Stimulated activated CD8-positive, alpha-beta memory T cell treated with anti-CD3 and anti-CD28 coated beads, Interleukin-15, amount 100 ng/mL, for 48 hours (primary cell): ENCODE data around the gene LAMA2.

Experiments used
- DNase-seq, 2 donors: peaks; one replicate each; pipeline ENCODE4 v3.0.0-alpha.2; 2020; ENCODE audit warnings: low read depth in 2 of 2

Gene LAMA2

DNA sequence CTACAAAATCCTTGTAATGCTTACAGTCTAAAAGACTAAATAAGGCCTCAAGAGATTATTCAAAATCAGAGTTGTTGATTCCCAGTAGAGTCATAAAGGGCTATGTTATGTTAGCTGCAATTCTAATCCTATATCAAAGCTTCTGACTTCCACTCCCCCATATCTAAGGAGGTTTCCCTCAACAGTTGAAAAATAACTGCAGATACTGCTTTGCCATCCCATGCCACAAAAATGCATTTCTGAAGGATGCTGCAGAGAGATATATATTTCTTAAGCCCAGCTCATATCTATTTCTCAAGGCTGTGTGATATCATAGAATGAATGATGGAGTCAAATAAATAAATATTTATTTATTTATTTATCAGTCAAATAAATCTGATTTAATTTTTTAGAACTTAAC is 332.3 kb downstream of the LAMA2 start:
- DNase-seq = no peak

DNA sequence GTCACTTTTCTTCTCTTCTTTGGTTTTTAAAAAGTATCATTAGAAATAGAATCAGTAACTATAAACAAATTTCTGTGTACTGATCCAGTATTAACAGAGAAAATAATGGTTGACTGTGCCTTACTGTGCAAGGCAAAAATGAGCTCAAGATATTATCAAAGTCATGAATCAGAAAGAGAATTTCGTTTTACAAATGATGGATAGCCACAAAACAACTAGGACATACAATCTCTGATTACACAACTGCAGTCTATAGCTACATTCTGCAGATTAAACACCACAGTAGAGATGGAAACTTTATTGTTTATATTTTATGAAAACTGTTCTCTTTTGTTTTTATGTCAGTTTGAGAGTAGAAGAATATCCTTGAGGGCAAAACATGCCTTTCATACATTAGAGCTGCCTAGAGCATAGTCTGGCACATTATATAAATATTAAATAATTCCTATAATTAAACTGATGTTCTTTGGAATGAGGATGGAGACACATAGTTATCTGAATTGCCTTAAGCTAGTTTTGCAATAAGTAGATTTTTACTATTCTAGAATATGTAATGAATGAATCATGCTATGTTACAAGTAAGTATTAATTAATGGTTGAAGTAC is 333.1 kb downstream of the LAMA2 start:
- DNase-seq = no peak

DNA sequence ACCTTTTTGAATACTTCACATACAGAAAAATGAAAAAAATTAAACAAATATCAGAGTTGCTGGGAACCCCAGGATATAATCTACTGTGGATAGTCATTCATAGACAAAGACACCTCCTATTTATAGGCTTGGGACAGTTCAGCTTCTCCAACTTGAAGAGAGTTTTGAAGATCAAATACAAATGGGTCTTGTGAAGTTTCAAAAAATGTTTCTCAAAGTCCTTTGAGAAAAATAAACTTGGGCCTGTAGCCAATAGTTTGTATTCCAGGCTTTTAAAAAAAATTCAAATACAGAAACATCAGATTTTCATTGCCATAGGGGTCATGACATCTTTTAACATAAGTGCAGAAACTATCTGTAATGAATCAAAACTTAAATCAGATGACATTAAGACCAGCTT is 334.8 kb downstream of the LAMA2 start:
- no peak for DNase-seq

DNA sequence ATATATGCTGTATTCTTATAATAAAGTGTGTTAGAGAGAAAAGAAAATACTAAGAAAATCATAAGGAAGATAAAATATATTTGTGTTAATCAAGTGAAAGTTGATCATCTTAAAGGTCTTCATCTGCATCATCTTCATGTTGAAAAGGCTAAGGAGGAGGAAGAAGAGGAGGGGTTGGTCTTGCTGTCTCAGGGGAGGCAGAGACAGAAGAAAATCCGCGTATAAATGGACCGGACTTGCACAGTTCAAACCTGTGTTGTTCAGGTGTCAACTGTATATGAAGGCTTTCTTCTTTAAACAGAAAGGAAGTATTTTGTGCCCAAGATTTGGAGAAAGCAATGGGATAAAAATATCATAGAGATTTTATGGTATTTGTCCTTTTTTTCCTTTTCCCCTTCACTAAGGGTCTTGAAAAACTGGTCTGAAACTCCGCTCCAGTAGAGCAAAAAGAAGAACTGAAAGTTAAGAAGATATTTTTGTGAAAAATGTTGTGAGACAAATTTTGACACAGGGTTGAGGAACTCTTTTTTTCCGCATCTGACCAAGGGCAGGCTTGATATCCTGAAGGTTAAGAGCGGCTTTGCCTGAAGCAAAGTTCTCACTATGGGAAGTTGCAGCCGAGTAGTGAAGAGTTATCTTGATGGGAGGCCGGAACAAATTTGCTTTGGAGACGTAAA is 350.7 kb downstream of the LAMA2 start:
- DNase-seq = no peak

DNA sequence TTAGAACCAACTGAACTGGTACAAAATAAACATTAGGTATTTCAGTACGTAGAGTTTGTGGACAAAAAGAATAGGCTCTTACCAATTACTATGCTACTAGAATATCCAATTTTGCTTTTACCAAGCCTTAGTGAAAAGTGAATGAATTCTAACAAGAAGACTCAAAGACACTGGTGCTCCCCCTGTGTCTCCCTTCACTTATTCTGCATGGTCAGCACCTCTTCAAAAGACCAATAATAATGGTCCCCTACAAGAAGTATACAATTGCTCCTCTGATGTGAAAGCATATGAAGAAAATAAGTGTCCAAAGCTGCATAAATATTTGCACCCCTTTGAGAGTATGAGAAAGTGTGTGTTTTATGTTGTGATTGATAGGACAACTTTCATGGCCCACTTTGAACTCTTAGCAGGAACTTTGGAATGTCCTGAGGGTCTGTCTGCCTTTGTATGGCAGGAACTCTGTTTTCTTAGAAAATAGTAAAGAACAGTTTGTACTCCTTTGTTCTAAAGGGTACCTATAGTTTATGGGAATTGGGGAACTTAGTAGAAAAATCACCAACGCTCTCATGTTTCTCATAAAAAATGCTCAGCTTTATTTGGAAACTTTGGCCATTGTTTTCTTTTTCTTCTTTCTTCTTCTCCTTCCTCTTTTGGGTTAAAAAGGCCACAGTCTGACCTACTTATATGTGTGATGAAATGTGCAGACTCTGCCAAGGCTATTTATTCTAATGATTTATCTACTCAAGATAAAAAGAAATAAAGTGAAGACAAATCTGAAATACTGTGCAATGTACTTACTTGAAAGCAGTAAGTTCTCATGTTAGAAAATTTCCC is 352.4 kb downstream of the LAMA2 start:
- DNase-seq = no peak

DNA sequence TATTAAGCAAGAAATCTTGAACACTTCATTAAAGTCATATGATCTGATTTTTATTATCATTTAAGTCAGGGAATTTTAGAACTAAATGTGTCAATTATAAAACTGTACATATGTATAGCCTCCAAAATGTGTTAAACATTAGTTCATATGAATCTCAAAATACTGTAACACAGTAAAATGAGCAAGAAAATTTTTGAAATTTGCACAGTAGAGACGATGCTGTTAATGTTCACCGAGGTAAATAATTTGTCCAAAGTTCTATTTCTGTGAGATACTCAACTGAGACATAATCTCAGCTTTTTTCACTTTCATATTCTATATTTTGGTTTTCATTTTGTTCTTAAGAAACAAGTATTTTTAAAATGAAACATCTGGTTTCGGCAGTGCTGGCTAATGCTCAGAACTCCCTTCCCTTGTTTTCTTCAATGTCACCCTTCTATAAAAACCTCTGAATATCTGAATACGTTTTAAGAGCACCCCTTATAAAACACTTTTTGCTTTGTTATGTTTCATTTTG is 353.1 kb downstream of the LAMA2 start:
- DNase-seq = no peak

DNA sequence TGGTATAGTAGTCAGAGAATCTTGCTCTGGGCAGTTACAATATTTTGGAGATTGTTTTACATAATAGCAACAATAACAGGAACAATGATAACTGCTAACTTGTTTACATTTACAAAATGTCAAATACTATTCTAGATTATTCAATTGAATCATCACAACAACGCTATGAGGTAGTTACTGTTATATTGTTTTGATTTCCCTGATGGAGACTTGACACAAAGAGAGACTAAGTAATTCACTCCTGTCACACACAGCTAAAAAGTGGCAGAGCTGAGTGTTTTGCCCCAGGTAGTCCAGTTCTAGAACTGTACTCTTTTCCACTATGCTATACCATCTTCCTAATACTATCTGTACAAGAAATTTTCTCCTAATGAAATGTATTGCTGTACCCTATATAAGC is 356.1 kb downstream of the LAMA2 start:
- DNase-seq = no peak

DNA sequence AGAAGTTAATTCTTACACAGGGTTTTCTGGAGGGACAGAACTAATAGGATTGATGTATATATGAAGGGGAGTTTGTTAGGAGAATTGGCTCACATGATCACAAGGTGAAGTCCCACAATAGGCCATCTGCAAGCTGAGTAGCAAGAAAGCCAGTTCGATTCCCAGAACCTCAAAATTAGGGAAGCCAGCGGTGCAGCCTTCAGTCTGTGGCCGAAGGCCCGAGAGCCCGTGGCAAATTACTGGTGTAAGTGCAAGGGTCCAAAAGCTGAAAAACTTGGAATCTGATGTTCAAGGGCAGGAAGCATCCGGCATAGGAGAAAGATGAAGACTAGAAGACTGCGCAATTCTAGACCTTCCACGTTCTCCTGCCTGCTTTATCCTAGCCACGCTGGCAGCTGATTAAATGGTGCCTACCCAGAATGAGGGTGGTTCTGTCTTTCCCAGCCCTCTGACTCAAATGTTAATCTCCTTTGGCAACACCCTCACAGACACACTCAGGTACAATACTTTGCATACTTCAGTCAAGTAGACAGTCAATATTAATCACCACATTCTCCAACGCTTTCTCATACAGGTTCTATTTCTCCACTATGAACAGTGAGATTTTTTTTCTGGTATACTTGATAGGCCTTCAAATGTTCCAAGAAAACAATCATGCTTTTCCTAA is 357.0 kb downstream of the LAMA2 start:
- no peak for DNase-seq

DNA sequence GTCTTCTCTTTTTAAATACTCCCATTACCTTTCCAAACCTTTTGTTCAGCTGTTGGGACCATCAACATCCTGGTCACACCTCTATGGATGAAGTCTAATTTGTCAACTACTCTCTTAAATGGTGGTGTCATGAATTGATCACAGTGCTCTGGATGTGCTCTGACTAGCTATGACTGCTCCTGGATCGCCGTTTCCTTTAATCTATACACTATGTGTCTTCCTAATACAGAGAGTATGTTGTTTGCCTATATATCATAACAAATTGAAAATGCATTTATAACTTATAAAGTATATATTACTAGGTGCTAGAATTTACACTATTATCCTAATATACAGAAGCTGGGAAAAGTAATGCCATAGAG is 357.5 kb downstream of the LAMA2 start:
- DNase-seq = no peak

DNA sequence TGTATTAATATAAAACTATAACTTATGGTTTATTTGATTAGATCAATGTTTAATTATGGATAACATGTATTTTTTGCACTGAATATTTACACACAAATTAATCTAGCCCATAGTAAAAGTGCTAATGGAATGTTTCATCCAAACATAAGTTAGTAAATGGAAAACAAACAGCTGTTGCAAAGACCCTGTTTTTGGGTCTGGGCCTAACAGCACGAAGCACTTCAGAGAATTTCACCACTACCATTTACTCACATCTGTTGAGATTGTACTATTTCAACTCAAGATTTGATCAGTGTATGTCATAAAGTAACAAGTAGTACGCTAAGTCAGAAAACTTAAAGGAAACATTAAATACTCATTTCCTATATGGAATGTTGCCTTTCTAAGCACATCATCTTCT is 359.6 kb downstream of the LAMA2 start:
- DNase-seq = no peak

DNA sequence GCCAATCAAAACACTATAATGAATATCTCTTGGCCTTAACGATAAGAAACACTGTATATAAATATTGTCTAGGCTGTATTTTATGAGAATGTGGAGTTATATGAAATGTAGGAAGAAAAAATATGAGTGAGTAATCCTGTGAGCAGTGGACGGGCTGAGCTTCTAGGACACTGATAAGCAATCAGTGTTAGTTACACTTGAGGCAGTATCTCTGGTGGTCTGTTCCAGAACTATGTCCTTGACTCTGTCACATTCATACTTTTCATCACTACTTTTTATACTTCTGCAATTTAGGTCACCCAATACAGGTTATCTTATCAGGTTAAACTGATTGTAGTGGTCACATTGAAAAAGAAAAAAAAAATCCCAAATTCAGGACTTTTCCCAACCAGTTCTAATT is 360.4 kb downstream of the LAMA2 start:
- no peak for DNase-seq

DNA sequence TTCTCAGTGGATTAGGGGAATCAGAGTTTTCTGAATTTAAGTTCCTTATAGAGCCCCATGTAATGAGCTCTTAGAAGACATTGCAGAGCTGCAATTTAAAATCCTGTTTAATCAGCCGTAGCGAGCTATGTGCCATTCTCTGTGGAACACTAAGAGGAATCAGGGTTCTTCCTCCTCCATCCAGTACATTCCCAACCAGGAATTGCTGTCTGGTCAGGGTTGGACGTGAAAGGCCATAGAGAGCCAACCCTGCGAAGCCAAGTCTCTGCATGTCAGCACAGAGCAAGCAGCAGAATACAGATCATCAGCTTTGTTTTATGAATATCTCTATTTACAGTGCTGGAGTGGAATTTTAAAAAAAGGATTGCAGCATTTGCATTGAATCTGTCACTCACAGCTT is 366.0 kb downstream of the LAMA2 start:
- DNase-seq = no peak

DNA sequence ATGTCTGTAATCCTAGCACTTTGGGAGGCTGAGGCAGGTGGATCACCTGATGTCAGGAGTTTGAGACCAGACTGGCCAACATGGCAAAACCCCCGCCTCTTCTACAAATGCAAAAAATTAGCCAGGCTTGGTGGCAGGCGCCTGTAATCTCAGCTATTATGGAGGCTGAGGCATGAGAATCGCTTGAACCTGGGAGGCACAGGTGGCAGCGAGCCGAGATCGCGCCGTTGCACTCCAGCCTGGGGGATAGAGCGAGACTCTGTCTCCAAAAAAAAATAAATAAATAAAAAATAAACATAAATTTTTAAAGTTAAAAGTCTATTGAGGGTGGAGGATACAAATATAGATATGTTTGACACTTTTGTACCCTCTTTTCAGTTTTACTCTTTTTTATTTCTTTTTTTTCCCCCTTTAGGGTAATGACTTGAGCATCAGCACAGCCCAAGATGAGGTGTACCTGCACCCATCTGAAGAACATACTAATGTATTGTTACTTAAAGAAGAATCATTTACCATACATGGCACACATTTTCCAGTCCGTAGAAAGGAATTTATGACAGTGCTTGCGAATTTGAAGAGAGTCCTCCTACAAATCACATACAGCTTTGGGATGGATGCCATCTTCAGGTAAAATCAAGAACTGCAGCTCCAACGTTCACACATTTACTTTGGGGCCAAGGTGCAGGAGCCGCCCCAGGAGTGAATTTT is 368.9 kb downstream of the LAMA2 start:
- DNase-seq = peak; percentile 11 to 21

DNA sequence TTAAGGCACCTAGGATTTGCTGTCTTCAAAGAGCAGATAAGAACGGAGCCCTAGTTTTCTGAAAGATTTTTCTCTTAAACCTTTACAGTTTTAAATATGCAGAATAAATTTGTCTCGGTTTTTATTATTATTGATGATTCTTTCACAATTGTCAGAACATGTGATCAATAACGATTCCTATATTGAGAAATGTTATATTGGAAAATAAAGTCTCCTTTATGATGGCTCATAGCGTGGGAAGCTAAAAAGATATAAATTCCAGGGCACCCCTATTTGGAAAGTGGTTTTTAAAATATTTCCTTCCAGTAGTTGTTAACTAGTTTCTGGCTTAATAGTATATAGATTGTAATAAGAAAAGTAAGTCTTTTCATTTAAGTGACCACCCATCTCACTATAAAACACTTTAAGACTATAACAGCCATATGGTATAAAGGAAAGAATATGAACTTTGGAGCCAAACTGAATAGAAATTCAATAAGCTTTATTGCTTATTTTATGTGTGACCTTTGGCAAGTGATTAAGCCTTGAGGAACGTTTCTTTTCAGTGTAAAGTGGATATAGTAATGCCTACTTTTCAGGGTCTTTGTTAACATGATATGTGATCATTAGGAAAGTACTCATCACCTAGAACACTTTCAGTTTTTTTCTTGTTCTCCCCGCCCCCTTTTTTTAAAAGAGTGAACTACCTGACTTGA is 369.6 kb downstream of the LAMA2 start:
- DNase-seq = no peak

DNA sequence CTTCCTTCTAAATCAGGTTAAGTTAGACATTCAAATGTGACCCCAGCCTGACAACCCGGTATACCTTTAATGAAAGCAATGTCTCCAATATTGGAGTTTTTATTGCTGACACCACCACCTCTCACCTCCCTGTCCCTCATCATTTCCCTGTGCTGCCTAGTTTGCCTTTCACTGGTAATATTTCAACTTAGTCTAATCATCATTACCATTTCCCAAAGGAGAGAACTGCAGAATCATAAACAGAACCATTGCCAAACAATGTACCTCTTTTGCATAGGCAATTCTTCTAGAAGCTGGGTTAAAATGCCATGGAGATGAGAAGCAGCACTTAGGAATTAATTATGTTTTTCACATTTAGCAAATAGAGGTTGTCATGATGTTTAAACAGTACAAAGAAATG is 370.3 kb downstream of the LAMA2 start:
- no peak for DNase-seq

DNA sequence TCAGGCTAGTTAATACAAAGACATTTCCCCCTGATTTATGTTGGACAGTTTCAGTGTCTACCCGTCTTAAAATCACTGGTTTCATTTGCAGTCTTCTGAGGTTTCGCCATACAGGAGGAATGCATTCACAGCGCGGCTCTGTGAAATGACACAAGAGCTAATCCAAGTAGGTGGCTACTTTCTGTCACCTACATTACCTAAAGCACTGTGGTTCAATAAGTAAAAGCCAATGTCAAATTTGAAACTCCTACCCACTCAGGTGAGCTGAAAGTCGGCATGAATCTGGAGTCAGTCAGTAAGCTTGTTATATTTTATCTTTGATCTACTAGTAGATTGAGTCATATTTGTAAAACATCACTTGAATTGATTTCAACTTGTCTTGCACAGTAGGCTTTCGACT is 370.8 kb downstream of the LAMA2 start:
- DNase-seq = no peak

DNA sequence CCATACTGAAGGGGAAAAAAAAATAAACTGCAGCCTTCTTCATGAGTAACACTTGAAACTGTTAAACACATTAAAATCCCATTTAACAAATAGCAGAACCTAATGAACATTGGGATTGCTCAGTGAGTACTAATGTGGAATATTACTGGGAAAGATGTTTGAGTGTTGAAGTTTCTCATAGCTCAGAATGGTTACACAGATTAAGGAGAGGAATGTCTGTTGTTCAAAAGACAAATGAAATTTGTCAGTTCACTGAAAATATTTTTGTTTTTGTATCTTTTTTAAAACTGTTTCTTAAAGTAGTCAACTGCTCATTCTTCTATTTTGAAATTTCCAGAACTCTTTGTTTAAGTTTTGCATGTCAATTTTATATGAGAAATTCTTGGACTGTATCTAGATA is 374.3 kb downstream of the LAMA2 start:
- no peak for DNase-seq

DNA sequence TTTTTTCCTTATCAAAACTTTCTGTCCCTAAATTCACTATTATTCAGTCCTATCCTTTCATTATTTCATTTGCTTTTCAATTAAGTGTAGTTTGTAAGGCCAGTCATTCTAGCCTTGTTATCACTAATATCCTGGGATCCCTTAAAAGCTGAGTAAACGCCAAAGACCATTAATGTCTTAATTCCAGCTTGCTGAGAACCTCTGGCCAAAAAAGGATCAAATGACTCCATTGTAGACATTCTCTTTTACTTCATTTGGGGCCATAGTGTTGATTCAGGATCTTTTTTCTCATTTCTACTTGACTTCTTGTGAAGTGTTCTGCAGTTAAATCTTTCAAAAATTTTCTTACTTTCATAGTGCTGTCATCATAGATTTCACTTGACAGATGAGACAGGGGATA is 379.7 kb downstream of the LAMA2 start:
- no peak for DNase-seq

DNA sequence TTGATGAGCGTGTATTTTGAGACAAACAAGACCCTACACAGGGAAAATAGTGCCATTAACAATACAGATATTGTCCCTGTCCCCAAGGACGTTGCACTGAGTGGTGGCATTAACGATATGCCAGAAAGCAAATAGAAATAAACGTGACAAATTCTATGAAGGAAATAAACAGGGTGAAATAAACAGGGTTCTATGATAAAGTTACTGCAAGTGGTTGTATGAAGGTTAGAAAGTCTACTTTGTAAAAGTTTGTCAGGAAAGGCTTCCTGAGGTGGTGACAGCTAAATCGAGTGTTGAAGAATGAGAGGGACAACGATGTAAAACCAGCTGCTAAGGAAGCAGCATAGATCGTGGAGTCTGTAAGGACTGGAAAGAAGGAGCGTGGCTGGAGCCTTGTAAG is 380.2 kb downstream of the LAMA2 start:
- DNase-seq = no peak

DNA sequence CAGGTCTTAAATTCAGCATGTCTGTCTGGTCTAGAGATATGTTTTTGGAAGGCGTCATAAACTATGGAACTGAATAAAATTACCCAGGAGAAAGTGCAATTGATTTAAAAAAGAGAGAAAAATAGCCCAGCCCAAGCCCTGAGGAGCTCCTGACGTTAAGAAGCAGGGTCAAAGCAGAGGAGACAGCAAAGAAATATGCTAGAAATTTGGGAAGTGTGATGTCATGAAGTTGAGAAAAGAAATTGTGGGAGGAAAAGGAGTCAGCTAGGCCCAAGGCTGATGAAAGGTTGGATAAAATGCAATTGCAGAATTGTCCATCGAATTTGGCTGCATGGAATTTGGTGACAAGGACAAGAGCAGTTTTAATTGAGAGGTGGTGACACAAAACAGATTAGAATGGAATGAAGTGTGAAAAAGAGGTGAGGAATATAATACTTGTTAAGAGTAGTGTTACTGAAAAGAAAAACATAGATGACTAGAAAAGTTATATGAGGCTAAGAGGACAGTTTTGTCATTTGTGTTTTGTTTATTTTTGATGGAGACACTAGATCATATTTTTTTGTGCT is 381.6 kb downstream of the LAMA2 start:
- DNase-seq = no peak

DNA sequence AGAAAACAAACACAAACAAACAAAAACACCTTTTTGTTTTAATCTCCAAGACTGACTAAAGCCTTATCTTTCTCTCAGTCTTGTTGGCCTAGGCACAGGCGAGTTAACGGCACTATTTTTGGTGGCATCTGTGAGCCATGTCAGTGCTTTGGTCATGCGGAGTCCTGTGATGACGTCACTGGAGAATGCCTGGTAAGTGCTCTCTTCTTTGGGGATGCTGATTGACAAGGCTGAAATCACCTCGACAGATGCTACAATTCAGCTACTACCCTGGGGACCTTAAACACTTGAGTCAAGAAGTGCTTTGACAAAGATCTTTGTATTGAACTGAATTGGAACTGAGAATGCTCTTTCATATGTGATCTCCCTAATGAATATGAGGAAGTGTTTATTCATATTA is 384.1 kb downstream of the LAMA2 start:
- no peak for DNase-seq
